ENCODE data around the gene TMEM131.

Gene TMEM131

GRCh38 chr2:97816411-97816810 lies 179.3 kb downstream of the TMEM131 start:
- Histone ChIP-seq H3K9me3 (ENCODE audit: control insufficient read depth, insufficient read depth, low read depth, low read length) (no peaks in the 10 kb centered on the region), H3K36me3 (ENCODE audit: control insufficient read depth in 2 of 2, insufficient read depth in 1 of 2, low read length in 2 of 2) (peaks cover 4 to 29% of the 10 kb centered on the region in 2 experiments; a peak in 2 of 3 replicates), H3K4me3 (ENCODE audit: low read depth, low read length) (no peak overlapping the region), H3K27ac (ENCODE audit: extremely low read depth, low read depth, low read length) (no peak overlapping the region), H3K4me1 (ENCODE audit: control insufficient read depth, insufficient read depth, low read length) (no peaks in the 10 kb centered on the region)
- no peak for TF ChIP-seq ZNF280C (tag by site-specific recombination; IDR thresholded peaks at IDR 0.05)
- TF ChIP-seq ZSCAN16 (tag by site-specific recombination; IDR thresholded peaks at IDR 0.05): no peak
- TF ChIP-seq ZNF623 (tag by site-specific recombination; IDR thresholded peaks at IDR 0.05): no peak
- CTCF ChIA-PET: interaction anchor here (3.6 kb wide), 1 partner anchor 10 kb away, joined by 19 read pairs; no protein-coding TSS in a partner anchor
- POLR2A ChIA-PET: no interaction called here

DNA sequence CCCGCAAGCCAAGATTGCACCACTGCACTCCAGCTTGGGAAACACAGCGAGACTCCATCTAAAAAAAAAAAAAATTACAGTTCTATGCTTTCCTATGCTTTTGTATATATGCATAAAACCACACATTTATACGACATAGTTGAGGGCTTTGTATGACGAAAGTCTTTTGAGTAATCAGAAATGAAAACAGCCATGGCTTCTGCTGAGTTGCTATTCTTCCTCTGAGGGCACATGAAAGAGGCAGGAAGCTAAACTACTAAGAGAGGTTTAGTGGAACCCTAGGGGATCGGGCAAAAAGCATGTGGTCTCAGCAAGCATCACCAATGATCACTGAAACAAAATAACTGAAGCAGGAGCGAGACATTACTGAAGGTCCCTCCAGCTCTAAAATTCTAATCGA lies 182.8 kb downstream of the TMEM131 start:
- no peak overlapping the region for H3K27ac ChIP-seq (ENCODE audit: extremely low read depth, low read depth, low read length)
- TF ChIP-seq ZFP69B (tag by site-specific recombination; IDR thresholded peaks at IDR 0.05) (no peak), EGR2 (tag by site-specific recombination; IDR thresholded peaks at IDR 0.05; ENCODE audit: low read depth) (no peak), OSR2 (tag by site-specific recombination; IDR thresholded peaks at IDR 0.05) (no peak), AEBP2 (tag by site-specific recombination; IDR thresholded peaks at IDR 0.05; ENCODE audit: borderline replicate concordance) (no peak), GLIS1 (tag by site-specific recombination; IDR thresholded peaks at IDR 0.05) (no peak), IKZF3 (tag by site-specific recombination; IDR thresholded peaks at IDR 0.05) (no peak), BCL6B (tag by site-specific recombination; IDR thresholded peaks at IDR 0.05) (no peak), SP3 (tag by site-specific recombination; IDR thresholded peaks at IDR 0.05) (no peak)
- ChIA-PET CTCF (no interaction called here), POLR2A (no interaction called here)
- H3K4me3 ChIP-seq (ENCODE audit: low read depth, low read length): no peak overlapping the region
- H3K36me3 ChIP-seq (ENCODE audit: control insufficient read depth in 2 of 2, insufficient read depth in 1 of 2, low read length in 2 of 2): peaks cover 0 to 54% of the 10 kb centered on the region in 2 experiments; a peak in 2 of 3 replicates
- no peaks in the 10 kb centered on the region for H3K4me1 ChIP-seq (ENCODE audit: control insufficient read depth, insufficient read depth, low read length)
- H3K9me3 ChIP-seq (ENCODE audit: control insufficient read depth, insufficient read depth, low read depth, low read length): no peaks in the 10 kb centered on the region

DNA sequence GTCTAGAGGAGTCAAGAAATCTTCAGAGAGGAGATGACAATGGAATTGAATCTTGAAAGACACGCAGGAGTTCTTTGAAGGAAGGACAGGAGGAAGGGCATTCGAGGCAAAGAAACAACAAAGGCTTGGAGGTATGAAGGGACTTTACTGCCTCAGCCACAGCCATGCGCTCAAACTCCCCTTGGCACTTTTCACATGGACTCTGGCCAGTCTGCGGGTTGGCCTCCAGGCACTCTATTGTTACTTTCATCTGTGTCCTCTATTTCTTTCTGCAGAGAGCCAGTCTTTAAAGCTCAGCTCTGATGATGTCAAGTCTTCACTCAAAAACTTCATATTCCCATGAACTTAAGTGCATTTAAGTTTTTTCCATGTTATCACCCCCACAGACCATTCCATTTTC lies 186.9 kb downstream of the TMEM131 start:
- CTCF ChIA-PET: interaction anchor here (0.7 to 1.2 kb wide), 2 partner anchors 8 to 576 kb away, joined by 4 to 6 read pairs; no protein-coding TSS in a partner anchor
- TF ChIP-seq, protein P1, sequence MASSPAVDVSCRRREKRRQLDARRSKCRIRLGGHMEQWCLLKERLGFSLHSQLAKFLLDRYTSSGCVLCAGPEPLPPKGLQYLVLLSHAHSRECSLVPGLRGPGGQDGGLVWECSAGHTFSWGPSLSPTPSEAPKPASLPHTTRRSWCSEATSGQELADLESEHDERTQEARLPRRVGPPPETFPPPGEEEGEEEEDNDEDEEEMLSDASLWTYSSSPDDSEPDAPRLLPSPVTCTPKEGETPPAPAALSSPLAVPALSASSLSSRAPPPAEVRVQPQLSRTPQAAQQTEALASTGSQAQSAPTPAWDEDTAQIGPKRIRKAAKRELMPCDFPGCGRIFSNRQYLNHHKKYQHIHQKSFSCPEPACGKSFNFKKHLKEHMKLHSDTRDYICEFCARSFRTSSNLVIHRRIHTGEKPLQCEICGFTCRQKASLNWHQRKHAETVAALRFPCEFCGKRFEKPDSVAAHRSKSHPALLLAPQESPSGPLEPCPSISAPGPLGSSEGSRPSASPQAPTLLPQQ (tag by site-specific recombination; IDR thresholded peaks at IDR 0.05): no peak
- TF ChIP-seq ZNF660 (tag by site-specific recombination; IDR thresholded peaks at IDR 0.05) (no peak), OVOL3 (tag by site-specific recombination; IDR thresholded peaks at IDR 0.05) (no peak), MYNN (tag by site-specific recombination; IDR thresholded peaks at IDR 0.05; ENCODE audit: borderline replicate concordance) (no peak), ZNF792 (tag by site-specific recombination; IDR thresholded peaks at IDR 0.05) (no peak)
- TF ChIP-seq, protein P2, sequence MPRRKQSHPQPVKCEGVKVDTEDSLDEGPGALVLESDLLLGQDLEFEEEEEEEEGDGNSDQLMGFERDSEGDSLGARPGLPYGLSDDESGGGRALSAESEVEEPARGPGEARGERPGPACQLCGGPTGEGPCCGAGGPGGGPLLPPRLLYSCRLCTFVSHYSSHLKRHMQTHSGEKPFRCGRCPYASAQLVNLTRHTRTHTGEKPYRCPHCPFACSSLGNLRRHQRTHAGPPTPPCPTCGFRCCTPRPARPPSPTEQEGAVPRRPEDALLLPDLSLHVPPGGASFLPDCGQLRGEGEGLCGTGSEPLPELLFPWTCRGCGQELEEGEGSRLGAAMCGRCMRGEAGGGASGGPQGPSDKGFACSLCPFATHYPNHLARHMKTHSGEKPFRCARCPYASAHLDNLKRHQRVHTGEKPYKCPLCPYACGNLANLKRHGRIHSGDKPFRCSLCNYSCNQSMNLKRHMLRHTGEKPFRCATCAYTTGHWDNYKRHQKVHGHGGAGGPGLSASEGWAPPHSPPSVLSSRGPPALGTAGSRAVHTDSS (tag by site-specific recombination; IDR thresholded peaks at IDR 0.05): no peak
- TF ChIP-seq, protein P3, sequence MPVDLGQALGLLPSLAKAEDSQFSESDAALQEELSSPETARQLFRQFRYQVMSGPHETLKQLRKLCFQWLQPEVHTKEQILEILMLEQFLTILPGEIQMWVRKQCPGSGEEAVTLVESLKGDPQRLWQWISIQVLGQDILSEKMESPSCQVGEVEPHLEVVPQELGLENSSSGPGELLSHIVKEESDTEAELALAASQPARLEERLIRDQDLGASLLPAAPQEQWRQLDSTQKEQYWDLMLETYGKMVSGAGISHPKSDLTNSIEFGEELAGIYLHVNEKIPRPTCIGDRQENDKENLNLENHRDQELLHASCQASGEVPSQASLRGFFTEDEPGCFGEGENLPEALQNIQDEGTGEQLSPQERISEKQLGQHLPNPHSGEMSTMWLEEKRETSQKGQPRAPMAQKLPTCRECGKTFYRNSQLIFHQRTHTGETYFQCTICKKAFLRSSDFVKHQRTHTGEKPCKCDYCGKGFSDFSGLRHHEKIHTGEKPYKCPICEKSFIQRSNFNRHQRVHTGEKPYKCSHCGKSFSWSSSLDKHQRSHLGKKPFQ (tag by site-specific recombination; IDR thresholded peaks at IDR 0.05): no peak

More for the DNA sequence above, 186.9 kb downstream of the TMEM131 start:
- H3K36me3 ChIP-seq (ENCODE audit: control insufficient read depth in 2 of 2, insufficient read depth in 1 of 2, low read length in 2 of 2): peaks cover 0 to 53% of the 10 kb centered on the region in 2 experiments
- H3K4me1 ChIP-seq (ENCODE audit: control insufficient read depth, insufficient read depth, low read length): no peaks in the 10 kb centered on the region
- H3K9me3 ChIP-seq (ENCODE audit: control insufficient read depth, insufficient read depth, low read depth, low read length): no peaks in the 10 kb centered on the region
- H3K4me3 ChIP-seq (ENCODE audit: low read depth, low read length): no peak overlapping the region
- POLR2A ChIA-PET: no interaction called here
- H3K27ac ChIP-seq (ENCODE audit: extremely low read depth, low read depth, low read length): no peak overlapping the region

Data from HEK293 (cell line).